ENCODE data around the gene SIX5.

Gene SIX5

GRCh38 chr19:45773384-45773783 lies 4.3 kb upstream of the SIX5 start:
- no peak for DNase-seq (ENCODE audit: extremely low read depth, low read depth)
- no peak for TF ChIP-seq CTCF (IDR thresholded peaks at IDR 0.05; ENCODE audit: low read depth, low read length, missing control alignments)

GRCh38 chr19:45772912-45773311 lies 3.9 kb upstream of the SIX5 start:
- DNase-seq (ENCODE audit: extremely low read depth, low read depth) = no peak
- no peak overlapping the region for H3K4me3 ChIP-seq (replicated peaks; ENCODE audit: low read depth, low read length)
- no peak for TF ChIP-seq CTCF (IDR thresholded peaks at IDR 0.05; ENCODE audit: low read depth, low read length, missing control alignments)

More at GRCh38 chr19:45773384-45773783, 4.3 kb upstream of the SIX5 start:
- no peak overlapping the region for H3K4me3 ChIP-seq (replicated peaks; ENCODE audit: low read depth, low read length)

GRCh38 chr19:45772130-45772840 lies 3.2 kb upstream of the SIX5 start:
- no peak for DNase-seq (ENCODE audit: extremely low read depth, low read depth)
- no peak for TF ChIP-seq CTCF (IDR thresholded peaks at IDR 0.05; ENCODE audit: low read depth, low read length, missing control alignments)
- no peak overlapping the region for H3K4me3 ChIP-seq (replicated peaks; ENCODE audit: low read depth, low read length)

- H3K4me3 ChIP-seq (replicated peaks; ENCODE audit: low read depth, low read length) = no peak overlapping the region
- TF ChIP-seq CTCF (IDR thresholded peaks at IDR 0.05; ENCODE audit: low read depth, low read length, missing control alignments) = no peak
- no peak for DNase-seq (ENCODE audit: extremely low read depth, low read depth)
Measured at GRCh38 chr19:45771311-45771933, 2.4 kb upstream of the SIX5 start.

- H3K4me3 ChIP-seq (replicated peaks; ENCODE audit: low read depth, low read length) = peak overlapping the region; percentile 48
- DNase-seq (ENCODE audit: extremely low read depth, low read depth) = peak; percentile 90
- TF ChIP-seq CTCF (IDR thresholded peaks at IDR 0.05; ENCODE audit: low read depth, low read length, missing control alignments) = peak; percentile 91
Measured at GRCh38 chr19:45770192-45771101, 1.4 kb upstream of the SIX5 start.

- H3K4me3 ChIP-seq (replicated peaks; ENCODE audit: low read depth, low read length) = peak overlapping the region; percentile 48
- TF ChIP-seq CTCF (IDR thresholded peaks at IDR 0.05; ENCODE audit: low read depth, low read length, missing control alignments) = no peak
- no peak for DNase-seq (ENCODE audit: extremely low read depth, low read depth)
Measured at GRCh38 chr19:45769821-45770191, 754 bp upstream of the SIX5 start.
